ENCODE measurements around the gene CUEDC1. TPM values are rescaled to one million over a fixed set of nuclear protein-coding genes. Genes with fewer than 3 reads are reported as not detected.

The CUEDC1 gene, protein sequence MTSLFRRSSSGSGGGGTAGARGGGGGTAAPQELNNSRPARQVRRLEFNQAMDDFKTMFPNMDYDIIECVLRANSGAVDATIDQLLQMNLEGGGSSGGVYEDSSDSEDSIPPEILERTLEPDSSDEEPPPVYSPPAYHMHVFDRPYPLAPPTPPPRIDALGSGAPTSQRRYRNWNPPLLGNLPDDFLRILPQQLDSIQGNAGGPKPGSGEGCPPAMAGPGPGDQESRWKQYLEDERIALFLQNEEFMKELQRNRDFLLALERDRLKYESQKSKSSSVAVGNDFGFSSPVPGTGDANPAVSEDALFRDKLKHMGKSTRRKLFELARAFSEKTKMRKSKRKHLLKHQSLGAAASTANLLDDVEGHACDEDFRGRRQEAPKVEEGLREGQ
- total RNA-seq = under 1 TPM in 1 of 2 donors, not detected in 1; 0.19 TPM

DNA sequence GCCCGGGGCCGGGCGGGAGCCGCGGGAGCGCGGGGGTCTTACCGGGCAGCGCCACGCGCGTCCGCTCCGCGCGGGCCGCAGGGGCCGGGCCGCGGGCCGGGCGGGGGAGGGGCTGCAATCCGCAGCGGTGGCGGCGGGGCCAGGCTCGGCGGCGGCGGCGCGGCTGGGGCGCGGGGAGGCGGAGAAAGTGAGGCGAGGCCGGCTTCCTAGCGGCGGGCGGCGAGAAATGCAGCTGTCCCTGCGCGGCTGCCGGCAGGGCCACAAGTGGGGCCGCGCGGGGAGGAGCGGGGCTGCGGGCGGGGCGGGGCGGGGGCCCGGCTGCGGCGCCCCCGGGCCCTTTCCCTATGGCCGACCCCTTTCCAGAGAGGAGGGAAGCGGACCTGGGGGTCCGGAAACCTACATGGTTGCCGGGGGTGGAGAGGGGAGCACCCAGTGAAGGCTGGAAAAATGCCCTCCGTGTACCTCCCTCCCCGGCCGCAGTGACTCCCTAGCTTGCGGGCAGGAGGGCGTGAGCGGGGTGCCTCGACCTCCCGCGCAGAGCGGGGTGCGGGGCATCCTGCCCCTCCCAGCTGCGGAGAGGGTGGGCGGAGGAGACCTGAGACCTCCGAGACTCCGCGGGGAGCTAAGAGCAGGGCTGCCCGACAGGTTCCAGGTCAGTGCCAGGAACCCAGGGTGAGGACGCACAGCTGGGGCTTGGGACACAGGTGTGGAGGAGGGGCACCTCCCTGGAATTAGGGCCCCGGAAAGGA, at the start of gene CUEDC1:
Gene CUEDC1 (minus strand): TSS at position 230 of the 749 bp plus-strand sequence. CDS start 69,848 bp downstream, outside the sequence.
- ATAC-seq = peak; percentile 79 to 82
- H3K4me3 Mint-ChIP-seq = peak within 1 kb of the TSS; percentile 62
- H3K27me3 Mint-ChIP-seq = peaks cover 34 to 46% of the 10 kb centered on the region in 2 donors
- H3K36me3 Mint-ChIP-seq = no peaks in the 10 kb centered on the region
- H3K9me3 Mint-ChIP-seq = no peaks in the 10 kb centered on the region
- no peak within 1 kb of the TSS for H3K27ac Mint-ChIP-seq
- peak; percentile 76 for DNase-seq (ENCODE audit: low spot score)
- H3K4me1 Mint-ChIP-seq (ENCODE audit: low read depth in 2 of 2) = peaks cover 32 to 39% of the 10 kb centered on the region in 2 donors

GRCh38 chr17:58004060-58004459, 48.8 kb upstream of the CUEDC1 start:
- no peak for DNase-seq (ENCODE audit: low spot score)
- peaks cover 47% of the 10 kb centered on the region for H3K36me3 Mint-ChIP-seq
- H3K27ac Mint-ChIP-seq = peak overlapping the region; percentile 72 to 100
- H3K4me1 Mint-ChIP-seq (ENCODE audit: low read depth in 2 of 2) = peaks cover 49 to 60% of the 10 kb centered on the region in 2 donors
- H3K4me3 Mint-ChIP-seq = peak overlapping the region; percentile 100
- H3K27me3 Mint-ChIP-seq = no peaks in the 10 kb centered on the region
- ATAC-seq = no peak
- H3K9me3 Mint-ChIP-seq = no peaks in the 10 kb centered on the region

GRCh38 chr17:58002973-58003372, 47.8 kb upstream of the CUEDC1 start:
- peaks cover 49 to 58% of the 10 kb centered on the region in 2 donors for H3K4me1 Mint-ChIP-seq (ENCODE audit: low read depth in 2 of 2)
- H3K27ac Mint-ChIP-seq = peak overlapping the region; percentile 72 to 100
- H3K36me3 Mint-ChIP-seq = peaks cover 47% of the 10 kb centered on the region
- DNase-seq (ENCODE audit: low spot score) = no peak
- ATAC-seq = no peak
- H3K27me3 Mint-ChIP-seq = no peaks in the 10 kb centered on the region
- H3K4me3 Mint-ChIP-seq = peak overlapping the region; percentile 100
- no peaks in the 10 kb centered on the region for H3K9me3 Mint-ChIP-seq

GRCh38 chr17:58002154-58002948, 47.1 kb upstream of the CUEDC1 start:
- peaks cover 44 to 54% of the 10 kb centered on the region in 2 donors for H3K4me1 Mint-ChIP-seq (ENCODE audit: low read depth in 2 of 2)
- peak overlapping the region; percentile 56 to 72 for H3K27ac Mint-ChIP-seq
- H3K27me3 Mint-ChIP-seq = no peaks in the 10 kb centered on the region

GRCh38 chr17:58001461-58002124, 46.4 kb upstream of the CUEDC1 start:
- no peaks in the 10 kb centered on the region for H3K9me3 Mint-ChIP-seq
- peak overlapping the region; percentile 56 to 72 for H3K27ac Mint-ChIP-seq
- no peak overlapping the region for H3K4me3 Mint-ChIP-seq
- H3K36me3 Mint-ChIP-seq = peaks cover 50% of the 10 kb centered on the region
- ATAC-seq (no peak), DNase-seq (ENCODE audit: low spot score) (no peak)
- no peaks in the 10 kb centered on the region for H3K27me3 Mint-ChIP-seq
- peaks cover 42 to 49% of the 10 kb centered on the region in 2 donors for H3K4me1 Mint-ChIP-seq (ENCODE audit: low read depth in 2 of 2)

More at GRCh38 chr17:58002154-58002948, 47.1 kb upstream of the CUEDC1 start:
- peak overlapping the region; percentile 100 for H3K4me3 Mint-ChIP-seq
- H3K36me3 Mint-ChIP-seq = peaks cover 50% of the 10 kb centered on the region
- no peaks in the 10 kb centered on the region for H3K9me3 Mint-ChIP-seq
- DNase-seq (ENCODE audit: low spot score) (no peak), ATAC-seq (no peak)

- peaks cover 27 to 39% of the 10 kb centered on the region in 2 donors for H3K4me1 Mint-ChIP-seq (ENCODE audit: low read depth in 2 of 2)
- DNase-seq (ENCODE audit: low spot score) (no peak), ATAC-seq (peak; percentile 77 to 80)
- H3K36me3 Mint-ChIP-seq = peaks cover 29% of the 10 kb centered on the region
- no peak overlapping the region for H3K4me3 Mint-ChIP-seq
- H3K27me3 Mint-ChIP-seq = no peaks in the 10 kb centered on the region
- no peaks in the 10 kb centered on the region for H3K9me3 Mint-ChIP-seq
- H3K27ac Mint-ChIP-seq = peak overlapping the region in 1 of 2 donors; percentile 51
Measured at GRCh38 chr17:57999496-58000017, 44.3 kb upstream of the CUEDC1 start.

DNA sequence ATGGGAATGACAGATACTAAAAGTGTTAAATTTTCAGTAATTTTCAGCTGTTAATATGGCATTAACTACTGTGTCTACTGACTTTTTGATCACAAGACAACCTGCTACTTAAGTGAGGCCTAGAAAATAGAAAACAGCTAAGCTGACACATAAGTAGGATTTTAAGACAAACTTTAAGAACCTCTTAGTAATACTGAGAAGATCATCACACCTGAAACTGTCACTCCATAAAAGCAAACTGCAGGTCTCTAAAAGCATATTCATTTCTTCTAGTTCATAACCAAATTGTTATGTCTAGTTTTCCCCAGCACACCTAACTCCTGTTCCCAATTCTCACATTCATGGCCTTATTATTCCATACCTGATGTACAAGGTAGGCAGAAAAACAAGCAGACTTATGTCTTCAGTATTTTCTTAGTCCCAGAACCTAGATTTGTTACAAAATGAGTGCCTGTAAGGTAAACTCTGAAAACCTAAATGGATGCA, 43.8 kb upstream of the CUEDC1 start:
- H3K4me1 Mint-ChIP-seq (ENCODE audit: low read depth in 2 of 2) = peaks cover 29 to 38% of the 10 kb centered on the region in 2 donors
- peaks cover 28% of the 10 kb centered on the region for H3K36me3 Mint-ChIP-seq
- H3K27ac Mint-ChIP-seq = peak overlapping the region; percentile 29 to 51
- no peak overlapping the region for H3K4me3 Mint-ChIP-seq
- no peaks in the 10 kb centered on the region for H3K27me3 Mint-ChIP-seq
- ATAC-seq (no peak), DNase-seq (ENCODE audit: low spot score) (no peak)
- no peaks in the 10 kb centered on the region for H3K9me3 Mint-ChIP-seq

- peak overlapping the region; percentile 48 to 52 for H3K27ac Mint-ChIP-seq
- H3K4me3 Mint-ChIP-seq = no peak overlapping the region
- no peaks in the 10 kb centered on the region for H3K27me3 Mint-ChIP-seq
- peaks cover 25% of the 10 kb centered on the region in 2 donors for H3K4me1 Mint-ChIP-seq (ENCODE audit: low read depth in 2 of 2)
- H3K36me3 Mint-ChIP-seq = peaks cover 10% of the 10 kb centered on the region
- no peaks in the 10 kb centered on the region for H3K9me3 Mint-ChIP-seq
- ATAC-seq = no peak
- DNase-seq (ENCODE audit: low spot score) = no peak
Measured at GRCh38 chr17:57997085-57997809, 42.0 kb upstream of the CUEDC1 start.

- Mint-ChIP-seq H3K4me1 (ENCODE audit: low read depth in 2 of 2) (peaks cover 21 to 22% of the 10 kb centered on the region in 2 donors), H3K27ac (peak overlapping the region in 1 of 2 donors; percentile 66), H3K9me3 (no peaks in the 10 kb centered on the region), H3K36me3 (peaks cover 6% of the 10 kb centered on the region), H3K27me3 (no peaks in the 10 kb centered on the region), H3K4me3 (no peak overlapping the region)
- no peak for DNase-seq (ENCODE audit: low spot score)
- ATAC-seq = peak; percentile 82 to 85
Measured at GRCh38 chr17:57995076-57995956, 40.1 kb upstream of the CUEDC1 start.

- H3K27ac Mint-ChIP-seq = peak overlapping the region in 1 of 2 donors; percentile 39
- ATAC-seq = no peak
Measured at GRCh38 chr17:57994436-57994835, 39.2 kb upstream of the CUEDC1 start.

DNA sequence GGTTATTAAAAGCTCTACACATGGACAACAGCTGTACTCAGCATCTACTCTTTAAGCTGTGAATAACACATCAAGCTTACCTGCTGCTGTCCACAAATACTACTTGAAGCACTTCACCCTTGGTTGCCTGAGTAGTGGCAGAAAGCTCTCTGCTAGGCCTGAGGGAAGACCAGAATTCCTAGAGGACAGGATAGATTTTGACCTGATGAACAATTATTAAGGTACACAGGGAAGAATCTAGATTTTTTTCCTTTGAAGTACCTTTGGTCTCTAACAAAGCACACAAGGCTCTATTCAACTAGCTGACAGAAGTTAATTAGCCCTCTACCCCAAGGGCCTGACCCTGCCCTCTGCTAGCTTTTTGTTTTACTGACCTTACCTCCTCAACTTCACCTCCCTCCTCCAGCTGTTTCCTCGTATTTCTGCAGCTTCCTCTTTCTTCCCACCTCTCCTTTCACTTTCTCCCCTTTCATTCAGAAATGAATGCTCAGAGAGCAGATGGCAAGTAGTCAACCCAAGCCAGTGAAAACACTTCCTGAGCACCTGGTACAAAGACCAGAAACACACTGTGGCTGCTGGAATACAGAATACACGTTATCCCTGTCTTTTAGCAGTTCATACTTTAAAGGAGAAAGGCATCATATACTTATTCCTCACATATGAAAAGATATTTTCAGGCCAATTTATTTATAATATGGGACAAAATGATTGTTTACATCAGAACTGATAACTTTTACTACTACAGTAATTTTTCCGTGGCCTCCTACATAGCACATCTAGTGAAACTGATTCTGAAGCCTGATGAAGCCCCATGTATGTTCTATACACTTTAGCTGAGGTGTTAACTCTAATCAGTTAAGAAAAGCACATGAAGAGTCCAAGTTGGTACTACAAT, 38.5 kb upstream of the CUEDC1 start:
- Mint-ChIP-seq H3K9me3 (no peaks in the 10 kb centered on the region), H3K27ac (peak overlapping the region in 1 of 2 donors; percentile 39), H3K36me3 (peaks cover 6% of the 10 kb centered on the region), H3K27me3 (no peaks in the 10 kb centered on the region), H3K4me3 (no peak overlapping the region), H3K4me1 (ENCODE audit: low read depth in 2 of 2) (peaks cover 28 to 36% of the 10 kb centered on the region in 2 donors)
- DNase-seq (ENCODE audit: low spot score) (no peak), ATAC-seq (peak in 1 of 2 donors; percentile 20)

More at GRCh38 chr17:57994436-57994835, 39.2 kb upstream of the CUEDC1 start:
- DNase-seq (ENCODE audit: low spot score) = no peak
- peaks cover 25 to 28% of the 10 kb centered on the region in 2 donors for H3K4me1 Mint-ChIP-seq (ENCODE audit: low read depth in 2 of 2)
- peaks cover 6% of the 10 kb centered on the region for H3K36me3 Mint-ChIP-seq
- H3K27me3 Mint-ChIP-seq = no peaks in the 10 kb centered on the region
- no peak overlapping the region for H3K4me3 Mint-ChIP-seq
- H3K9me3 Mint-ChIP-seq = no peaks in the 10 kb centered on the region
